CD4-positive, CD25-positive, alpha-beta regulatory T cell (primary cell): ENCODE data around the gene PRDM12. TPM values are rescaled to one million over a fixed set of nuclear protein-coding genes. Genes with fewer than 3 reads are reported as not detected.

Experiments
- ATAC-seq, 2 donors: fragments of 150-1000 bp; cut with Tn5 transposase; one replicate each; pipeline ENCODE4 v1.10.0; 2021; ENCODE audit warnings: low read depth in 2 of 2, moderate number of reproducible peaks in 2 of 2, moderate library complexity in 1 of 2
- DNase-seq, 3 donors: peaks; one replicate each; pipeline versions ENCODE4 v3.0.0 to v3.0.0-alpha.2; 2012 to 2022; ENCODE audit warnings: mixed read lengths in 1 of 3
- H3K27ac ChIP-seq: one replicate; pipeline ENCODE4 v1.7.0; 2013; ENCODE audit warnings: mild to moderate bottlenecking, low read length; ENCODE audit not compliant: insufficient read depth, poor library complexity, severe bottlenecking
- H3K27me3 ChIP-seq: one replicate; pipeline ENCODE4 v1.7.0; 2013; ENCODE audit warnings: low read length; ENCODE audit not compliant: control insufficient read depth, insufficient read depth
- H3K36me3 ChIP-seq: one replicate; pipeline ENCODE4 v1.7.0; 2013; ENCODE audit warnings: mild to moderate bottlenecking, low read length, moderate library complexity; ENCODE audit not compliant: control insufficient read depth, insufficient read depth
- H3K4me1 ChIP-seq: 2 replicates; pipeline ENCODE4 v1.7.0; 2013; ENCODE audit warnings: mild to moderate bottlenecking, low read length; ENCODE audit not compliant: insufficient read depth, control insufficient read depth, poor library complexity, severe bottlenecking
- H3K4me3 ChIP-seq: one replicate; pipeline ENCODE4 v1.7.0; 2013; ENCODE audit warnings: low read depth, mild to moderate bottlenecking, low read length, moderate library complexity
- H3K9me3 ChIP-seq, 2 experiments: 1 replicate in 1 of 2; 2 replicates in 1 of 2; pipeline ENCODE4 v1.7.0; 2013; ENCODE audit warnings: low read length in 2 of 2, mild to moderate bottlenecking in 1 of 2, moderate library complexity in 1 of 2; ENCODE audit not compliant: control insufficient read depth in 2 of 2
- H3K27ac Mint-ChIP-seq, 3 donors: one replicate each; pipeline ENCODE4 v1.8.0; 2020 to 2022; ENCODE audit warnings: mild to moderate bottlenecking in 3 of 3, mixed read lengths in 3 of 3, moderate library complexity in 2 of 3
- H3K27me3 Mint-ChIP-seq: one replicate; pipeline ENCODE4 v1.8.0; 2022; ENCODE audit warnings: mild to moderate bottlenecking, mixed read lengths
- H3K36me3 Mint-ChIP-seq: one replicate; pipeline ENCODE4 v1.8.0; 2020; ENCODE audit warnings: mixed read lengths
- H3K4me1 Mint-ChIP-seq, 4 donors: one replicate each; pipeline ENCODE4 v1.8.0; 2020 to 2022; ENCODE audit warnings: mixed read lengths in 4 of 4, mild to moderate bottlenecking in 1 of 4
- H3K4me3 Mint-ChIP-seq, 4 donors: one replicate each; pipeline ENCODE4 v1.8.0; 2020 to 2022; ENCODE audit warnings: mild to moderate bottlenecking in 4 of 4, mixed read lengths in 4 of 4, moderate library complexity in 3 of 4
- H3K9me3 Mint-ChIP-seq, 7 donors: one replicate each; pipeline ENCODE4 v1.8.0; 2020 to 2022; ENCODE audit warnings: mixed read lengths in 7 of 7, mild to moderate bottlenecking in 3 of 7, moderate library complexity in 2 of 7
- polyA plus RNA-seq, 4 donors: library from polyadenylated mRNA; unstranded; fragments of 300-500 nt; fragmentation: Illumina TruSeq; gene quantifications; one replicate each; pipeline ENCODE4 v1.2.3, GENCODE V29; 2021
- total RNA-seq: library from RNA; stranded (reverse); gene quantifications from one replicate; pipeline ENCODE4 v1.2.3, GENCODE V29; 2022

Gene PRDM12
- total and polyA plus RNA-seq, 5 donors from 2014 or later, result 0.10 TPM; not detected in 4

- no peak overlapping the region for H3K4me3 ChIP-seq
- Mint-ChIP-seq H3K27ac (no peak overlapping the region), H3K36me3 (no peaks in the 10 kb centered on the region), H3K9me3 (peaks cover 0 to 2% (median 0%) of the 10 kb centered on the region in 7 donors), H3K27me3 (peaks cover 68% of the 10 kb centered on the region), H3K4me3 (peak overlapping the region in 3 of 4 donors; percentile 21 to 41 (median 22)), H3K4me1 (peaks cover 0 to 33% (median 9%) of the 10 kb centered on the region in 4 donors)
- H3K36me3 ChIP-seq, result no peaks in the 10 kb centered on the region
- no peak for DNase-seq
- ATAC-seq, result no peak
- peaks cover 17% of the 10 kb centered on the region for H3K27me3 ChIP-seq
- no peak overlapping the region for H3K27ac ChIP-seq
- peaks cover 59% of the 10 kb centered on the region for H3K4me1 ChIP-seq
- H3K9me3 ChIP-seq, result no peaks in the 10 kb centered on the region
Measured at GRCh38 chr9:130663977-130664250, 480 bp upstream of the PRDM12 start.

GRCh38 chr9:130665029-130665430 is 636 bp downstream of the PRDM12 start:
- Mint-ChIP-seq H3K36me3 (no peaks in the 10 kb centered on the region), H3K9me3 (peaks cover 0 to 2% (median 0%) of the 10 kb centered on the region in 7 donors), H3K27ac (peak overlapping the region in 1 of 3 donors; percentile 79), H3K4me1 (peaks cover 0 to 31% (median 9%) of the 10 kb centered on the region in 4 donors), H3K27me3 (peaks cover 73% of the 10 kb centered on the region), H3K4me3 (peak overlapping the region in 1 of 4 donors; percentile 77)
- Histone ChIP-seq H3K36me3 (no peaks in the 10 kb centered on the region), H3K27me3 (peaks cover 16% of the 10 kb centered on the region), H3K27ac (no peak overlapping the region), H3K9me3 (no peaks in the 10 kb centered on the region), H3K4me1 (peaks cover 59% of the 10 kb centered on the region), H3K4me3 (no peak overlapping the region)
- DNase-seq (no peak), ATAC-seq (no peak)

- peaks cover 72% of the 10 kb centered on the region for H3K27me3 Mint-ChIP-seq
- H3K9me3 ChIP-seq, result no peaks in the 10 kb centered on the region
- no peaks in the 10 kb centered on the region for H3K9me3 Mint-ChIP-seq
- H3K27me3 ChIP-seq, result peaks cover 16% of the 10 kb centered on the region
- ATAC-seq, result no peak
- no peak overlapping the region for H3K4me3 ChIP-seq
- H3K4me1 ChIP-seq, result peaks cover 54% of the 10 kb centered on the region
- no peak overlapping the region for H3K27ac ChIP-seq
- H3K4me1 Mint-ChIP-seq, result peaks cover 0 to 29% (median 10%) of the 10 kb centered on the region in 4 donors
- H3K4me3 Mint-ChIP-seq, result peak overlapping the region in 3 of 4 donors; percentile 15 to 77 (median 51)
- H3K27ac Mint-ChIP-seq, result peak overlapping the region in 1 of 3 donors; percentile 79
- DNase-seq, result no peak
- H3K36me3 ChIP-seq, result no peaks in the 10 kb centered on the region
- no peaks in the 10 kb centered on the region for H3K36me3 Mint-ChIP-seq
Measured at GRCh38 chr9:130665431-130666392, 1.3 kb downstream of the PRDM12 start.

- Mint-ChIP-seq H3K4me3 (no peak overlapping the region), H3K27ac (peak overlapping the region in 1 of 3 donors; percentile 38), H3K27me3 (peaks cover 71% of the 10 kb centered on the region), H3K36me3 (no peaks in the 10 kb centered on the region), H3K4me1 (peaks cover 0 to 29% (median 11%) of the 10 kb centered on the region in 4 donors), H3K9me3 (no peaks in the 10 kb centered on the region)
- H3K4me3 ChIP-seq, result no peak overlapping the region
- ATAC-seq (no peak), DNase-seq (no peak)
- H3K9me3 ChIP-seq, result no peaks in the 10 kb centered on the region
- no peaks in the 10 kb centered on the region for H3K36me3 ChIP-seq
- peaks cover 16% of the 10 kb centered on the region for H3K27me3 ChIP-seq
- no peak overlapping the region for H3K27ac ChIP-seq
- H3K4me1 ChIP-seq, result peaks cover 45% of the 10 kb centered on the region
Measured at GRCh38 chr9:130666393-130667119, 2.2 kb downstream of the PRDM12 start.

- peaks cover 40% of the 10 kb centered on the region for H3K4me1 ChIP-seq
- Mint-ChIP-seq H3K9me3 (no peaks in the 10 kb centered on the region), H3K27ac (no peak overlapping the region), H3K27me3 (peaks cover 69% of the 10 kb centered on the region), H3K4me3 (no peak overlapping the region), H3K4me1 (peaks cover 0 to 24% (median 11%) of the 10 kb centered on the region in 4 donors), H3K36me3 (no peaks in the 10 kb centered on the region)
- H3K36me3 ChIP-seq, result no peaks in the 10 kb centered on the region
- H3K9me3 ChIP-seq, result no peaks in the 10 kb centered on the region
- no peak for DNase-seq
- H3K4me3 ChIP-seq, result no peak overlapping the region
- H3K27me3 ChIP-seq, result peaks cover 13% of the 10 kb centered on the region
- no peak overlapping the region for H3K27ac ChIP-seq
- no peak for ATAC-seq
Measured at GRCh38 chr9:130667120-130667435, 2.7 kb downstream of the PRDM12 start.

- no peak overlapping the region for H3K4me3 Mint-ChIP-seq
- Histone ChIP-seq H3K27ac (no peak overlapping the region), H3K4me1 (peaks cover 31% of the 10 kb centered on the region), H3K9me3 (no peaks in the 10 kb centered on the region), H3K36me3 (no peaks in the 10 kb centered on the region), H3K4me3 (no peak overlapping the region), H3K27me3 (peaks cover 12% of the 10 kb centered on the region)
- peaks cover 0 to 15% (median 7%) of the 10 kb centered on the region in 4 donors for H3K4me1 Mint-ChIP-seq
- H3K36me3 Mint-ChIP-seq, result no peaks in the 10 kb centered on the region
- H3K27ac Mint-ChIP-seq, result no peak overlapping the region
- no peaks in the 10 kb centered on the region for H3K9me3 Mint-ChIP-seq
- DNase-seq (no peak), ATAC-seq (no peak)
- peaks cover 60% of the 10 kb centered on the region for H3K27me3 Mint-ChIP-seq
Measured at GRCh38 chr9:130668196-130668595, 3.8 kb downstream of the PRDM12 start.

- no peak overlapping the region for H3K27ac Mint-ChIP-seq
- H3K27ac ChIP-seq, result no peak overlapping the region
- H3K9me3 Mint-ChIP-seq, result no peaks in the 10 kb centered on the region
- H3K36me3 ChIP-seq, result no peaks in the 10 kb centered on the region
- H3K4me1 Mint-ChIP-seq, result peaks cover 0 to 12% (median 7%) of the 10 kb centered on the region in 4 donors
- no peaks in the 10 kb centered on the region for H3K36me3 Mint-ChIP-seq
- no peak overlapping the region for H3K4me3 Mint-ChIP-seq
- DNase-seq, result no peak
- peaks cover 12% of the 10 kb centered on the region for H3K27me3 ChIP-seq
- H3K27me3 Mint-ChIP-seq, result peaks cover 55% of the 10 kb centered on the region
- H3K9me3 ChIP-seq, result no peaks in the 10 kb centered on the region
- H3K4me3 ChIP-seq, result no peak overlapping the region
- ATAC-seq, result no peak
- H3K4me1 ChIP-seq, result peaks cover 26% of the 10 kb centered on the region
Measured at GRCh38 chr9:130668659-130669058, 4.3 kb downstream of the PRDM12 start.
